Activated CD8-positive, alpha-beta memory T cell treated with anti-CD3 and anti-CD28 coated beads, Interleukin-2, amount 50 U/mL, for 24 hours (primary cell): ENCODE measurements around the gene SIRPG.
"Not testable (repeated sequence)": the region's sequence is repeated elsewhere in the genome, so short reads cannot be mapped to it uniquely, and the experiment has no call there.

Experiments used
- DNase-seq: peaks from one replicate; pipeline ENCODE4 v3.0.0-alpha.2; 2020; ENCODE audit errors: extremely low read depth

The SIRPG gene

GRCh38 chr20:1635291-1635979 is 22.1 kb downstream of the SIRPG start:
- DNase-seq: no peak

DNA sequence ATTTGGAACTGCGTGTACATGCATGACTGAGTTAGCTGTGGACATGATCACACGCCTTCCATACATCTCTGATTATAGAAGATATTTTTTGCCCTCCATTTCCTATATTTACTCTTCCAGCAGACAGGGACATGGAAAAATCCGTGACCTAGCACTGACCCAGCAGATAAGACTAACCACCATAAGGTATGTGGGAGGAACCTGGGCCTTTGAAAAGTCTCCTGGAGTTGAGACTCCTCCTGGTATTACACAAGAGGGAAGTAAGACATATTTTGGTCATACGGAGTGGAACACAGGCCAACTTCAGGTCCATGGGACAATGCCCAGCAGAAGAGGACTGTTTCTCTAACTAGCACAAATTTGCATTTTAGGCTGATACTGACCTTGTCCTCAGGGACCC is 24.0 kb downstream of the SIRPG start:
- DNase-seq: no peak

DNA sequence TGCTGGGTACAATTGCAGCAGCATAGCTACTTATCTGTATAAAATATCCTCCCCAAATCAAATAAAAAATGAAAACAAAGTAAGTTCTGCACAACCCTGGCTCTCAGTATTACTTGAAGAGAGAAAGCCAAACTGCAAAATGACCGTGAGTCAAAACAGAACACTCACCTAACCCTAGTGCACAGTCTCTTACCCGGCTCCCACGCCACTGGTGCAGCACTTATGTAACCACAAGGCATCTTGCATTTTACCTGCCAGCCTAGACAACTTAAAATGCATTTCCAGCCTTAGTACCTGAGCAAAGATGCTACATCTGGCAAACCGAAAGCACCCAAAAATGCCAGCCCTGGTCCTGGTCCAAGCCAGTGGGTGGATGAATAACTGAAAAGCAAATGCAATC is 25.4 kb downstream of the SIRPG start:
- no peak for DNase-seq

DNA sequence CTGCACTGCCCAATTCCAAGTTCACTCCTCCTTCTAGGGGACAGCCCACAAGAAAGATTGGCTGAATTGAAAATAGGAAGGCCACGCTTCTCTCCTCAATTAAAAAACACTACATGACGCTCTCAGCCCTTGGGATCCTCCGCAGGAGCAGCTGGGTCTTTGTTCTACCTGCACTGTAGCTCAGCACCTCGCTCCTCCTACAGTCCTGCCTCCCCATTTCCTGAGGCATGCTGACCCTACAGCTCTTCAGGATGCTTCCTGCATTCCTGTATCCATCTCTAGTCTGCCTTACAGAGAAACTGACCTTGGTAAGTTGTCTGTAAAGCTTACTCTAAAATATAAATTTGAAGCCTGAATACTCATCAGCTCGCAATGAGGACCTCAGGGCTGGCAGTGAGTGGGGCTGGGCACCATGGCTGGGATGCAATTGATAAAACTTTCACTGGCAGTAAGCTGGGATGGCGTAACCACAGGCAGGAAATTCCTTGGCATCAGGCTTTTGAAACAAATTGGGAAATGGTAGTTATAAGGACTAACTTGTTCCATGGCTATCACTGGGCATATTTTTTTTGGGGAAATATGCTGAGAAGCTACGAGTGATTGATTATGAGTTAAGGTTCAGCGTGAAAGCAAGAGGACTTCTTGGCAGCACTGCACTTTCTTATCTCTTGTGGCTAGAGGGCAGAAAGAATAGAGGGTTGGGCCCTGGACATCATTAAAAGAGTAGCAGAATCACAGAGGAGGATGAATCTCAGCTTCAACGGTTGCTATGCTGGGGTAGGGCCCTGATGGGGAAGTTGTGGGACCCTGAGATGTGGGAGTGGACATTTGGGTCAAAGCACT is 26.0 kb downstream of the SIRPG start:
- DNase-seq: no peak

DNA sequence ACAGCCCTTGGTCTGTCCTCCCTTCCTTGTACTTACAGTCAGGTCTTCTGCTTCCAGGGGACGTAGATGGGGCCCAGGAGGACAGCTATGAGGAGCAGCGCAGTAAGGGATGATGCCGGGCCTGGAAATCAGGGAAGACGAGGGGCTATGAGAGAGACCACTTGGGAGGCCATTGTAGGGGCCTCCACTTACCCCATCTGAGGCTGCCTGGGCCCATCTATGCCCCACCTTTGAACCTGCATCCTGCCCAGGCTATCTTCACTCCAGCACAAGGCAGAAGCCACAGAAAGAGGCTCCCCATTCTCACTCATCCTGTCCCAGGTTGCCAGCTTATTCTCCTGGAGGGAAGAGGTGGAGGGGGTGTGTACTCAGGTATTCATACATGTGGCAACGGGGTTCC is 27.4 kb downstream of the SIRPG start:
- DNase-seq: no peak

- DNase-seq: no peak
Measured at GRCh38 chr20:1629321-1629720, 28.3 kb downstream of the SIRPG start.

DNA sequence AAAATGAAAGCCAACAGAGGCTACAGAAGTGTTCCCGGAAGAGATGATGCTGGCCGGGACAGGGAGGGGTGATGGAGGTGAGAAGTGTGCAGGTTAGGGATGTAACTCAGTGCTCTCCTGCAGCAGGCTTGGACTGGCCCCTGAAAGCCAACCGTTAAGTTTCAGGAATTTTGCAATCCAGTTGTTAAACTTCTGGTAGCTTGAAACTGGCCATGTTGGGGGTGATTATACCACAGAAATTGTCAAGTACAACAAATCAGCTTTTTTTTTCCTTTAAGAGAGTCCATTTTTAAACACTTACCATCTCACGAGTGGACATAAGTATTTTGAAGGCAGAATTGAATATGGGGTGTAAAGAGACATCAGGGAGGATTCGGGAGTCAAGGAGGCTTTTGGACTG is 29.0 kb downstream of the SIRPG start:
- DNase-seq: no peak

- DNase-seq: no peak
Measured at GRCh38 chr20:1627200-1627550, 30.4 kb downstream of the SIRPG start.

DNA sequence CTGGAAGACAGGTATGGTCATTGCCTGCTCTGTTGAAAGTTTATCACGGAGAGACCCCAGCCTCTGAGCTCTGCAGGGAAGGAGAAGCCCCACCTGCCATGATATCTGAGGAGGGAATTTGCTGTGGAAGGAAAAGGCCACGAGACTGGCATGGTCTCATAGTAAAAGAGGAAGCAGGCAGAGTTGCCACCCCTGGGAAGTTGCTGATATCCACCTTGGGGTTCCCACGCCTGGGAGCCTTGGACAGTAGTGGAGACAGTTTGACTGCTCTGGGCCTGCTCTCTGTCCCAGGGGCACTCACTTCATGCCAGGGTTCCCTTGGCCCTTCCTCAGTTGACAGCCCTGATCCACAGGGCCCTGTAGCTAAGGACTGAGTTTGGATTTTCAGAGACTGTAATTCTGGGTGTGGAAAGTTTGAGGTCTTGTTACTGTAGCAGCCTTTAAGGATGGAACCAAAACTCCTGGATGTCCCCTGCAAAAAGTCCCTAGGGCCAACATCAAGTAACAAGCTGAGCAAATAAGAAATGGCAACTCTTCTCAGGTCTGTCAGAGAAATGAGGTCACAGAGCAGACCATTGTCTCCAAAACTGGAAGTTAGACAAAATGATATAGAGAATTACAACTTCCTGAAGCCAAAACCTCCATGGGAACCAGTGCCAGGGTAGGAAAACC is 30.9 kb downstream of the SIRPG start:
- DNase-seq: no peak

GRCh38 chr20:1625083-1625690 is 32.4 kb downstream of the SIRPG start:
- DNase-seq: no peak

GRCh38 chr20:1623501-1624205 is 33.9 kb downstream of the SIRPG start:
- no peak for DNase-seq

DNA sequence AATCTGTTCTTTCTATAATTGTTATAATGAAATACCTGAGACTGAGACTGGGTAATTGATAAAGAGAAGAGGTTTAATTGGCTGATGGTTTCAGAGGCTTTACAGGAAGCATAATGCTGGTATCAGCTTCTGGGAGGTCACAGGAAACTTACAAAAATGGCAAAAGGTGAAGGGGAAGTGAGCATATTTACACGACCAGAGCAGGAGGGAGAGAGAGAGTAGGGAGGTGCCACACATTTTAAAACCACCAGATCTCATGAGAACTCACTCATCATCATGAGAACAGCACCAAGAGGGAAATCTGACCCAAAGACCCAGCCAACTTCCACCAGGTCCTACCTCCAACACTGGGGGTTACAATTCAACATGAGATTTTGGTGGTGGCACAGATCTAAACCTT is 35.1 kb downstream of the SIRPG start:
- DNase-seq: no peak

DNA sequence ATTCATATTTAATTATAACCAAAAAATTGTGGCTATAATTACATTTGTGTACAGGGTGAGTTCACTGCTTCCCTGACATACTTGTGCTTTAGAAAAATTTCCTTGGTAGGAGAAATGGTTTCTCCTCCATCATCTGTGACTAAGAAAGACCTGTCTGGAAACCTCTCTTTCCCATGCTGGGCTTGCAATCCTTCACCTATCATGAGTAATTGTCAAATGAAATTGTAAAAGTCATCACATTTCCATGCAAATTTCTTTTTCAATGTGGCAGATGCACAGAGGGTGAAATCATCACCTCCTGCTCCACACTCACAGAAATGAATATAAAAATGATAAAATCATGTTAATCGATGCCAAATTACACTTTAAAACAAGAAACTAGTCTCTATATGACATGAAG is 36.3 kb downstream of the SIRPG start:
- no peak for DNase-seq

DNA sequence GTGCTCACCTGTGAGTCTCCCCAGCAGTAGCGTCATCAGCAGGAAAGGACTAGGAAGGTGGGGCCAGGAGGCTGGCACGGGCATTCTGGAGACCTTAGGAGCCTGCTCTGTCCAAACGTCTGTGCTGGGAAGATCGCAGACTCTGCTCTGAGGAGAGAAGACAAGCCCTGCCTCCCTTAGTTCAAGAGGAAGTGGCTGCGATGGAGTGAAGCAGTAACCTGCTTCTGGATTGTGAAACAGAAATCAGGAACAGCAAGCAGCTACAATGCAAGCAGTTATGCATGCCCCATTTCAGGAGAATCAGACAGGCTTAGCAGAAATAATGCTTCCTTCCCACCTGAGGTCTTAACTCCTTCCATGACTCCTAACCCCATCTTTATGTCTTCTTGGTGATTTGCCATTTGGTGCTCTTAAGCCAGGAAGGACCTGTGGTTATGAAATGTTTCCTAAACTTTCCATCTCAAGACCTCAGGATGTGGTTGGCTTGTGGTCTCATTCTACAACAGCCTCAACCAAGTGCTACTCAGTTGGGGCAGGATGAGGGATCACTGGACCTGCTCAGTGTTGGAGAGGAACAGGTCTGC is 37.6 kb downstream of the SIRPG start, which contains the start of gene SIRPB1:
SIRPB1 (minus strand) TSS at position 149 of the 584 bp plus-strand sequence; CDS start at position 84, 65 bp downstream.
- no peak for DNase-seq

- no peak for DNase-seq
Measured at GRCh38 chr20:1618954-1619540, 38.5 kb downstream of the SIRPG start.

DNA sequence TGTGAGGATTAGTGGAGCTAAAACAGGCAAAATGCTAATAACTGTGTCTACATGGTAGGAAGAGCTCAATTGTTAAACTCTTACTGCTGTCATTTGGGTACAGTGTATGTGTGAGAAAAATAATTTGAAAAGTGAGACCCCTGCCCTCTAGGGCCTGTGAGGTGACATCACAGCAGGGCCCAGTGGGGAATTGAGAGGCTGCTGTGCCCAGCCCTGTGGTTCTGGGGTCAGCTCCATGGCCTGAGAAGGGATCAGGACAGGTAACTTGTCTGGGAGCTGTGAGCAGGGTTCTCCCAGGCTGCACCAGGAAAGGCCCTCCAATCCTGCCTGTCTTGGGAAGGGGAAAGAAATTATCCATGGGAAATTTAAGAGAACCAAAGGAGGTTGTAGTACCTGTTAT is 39.1 kb downstream of the SIRPG start:
- DNase-seq: no peak

DNA sequence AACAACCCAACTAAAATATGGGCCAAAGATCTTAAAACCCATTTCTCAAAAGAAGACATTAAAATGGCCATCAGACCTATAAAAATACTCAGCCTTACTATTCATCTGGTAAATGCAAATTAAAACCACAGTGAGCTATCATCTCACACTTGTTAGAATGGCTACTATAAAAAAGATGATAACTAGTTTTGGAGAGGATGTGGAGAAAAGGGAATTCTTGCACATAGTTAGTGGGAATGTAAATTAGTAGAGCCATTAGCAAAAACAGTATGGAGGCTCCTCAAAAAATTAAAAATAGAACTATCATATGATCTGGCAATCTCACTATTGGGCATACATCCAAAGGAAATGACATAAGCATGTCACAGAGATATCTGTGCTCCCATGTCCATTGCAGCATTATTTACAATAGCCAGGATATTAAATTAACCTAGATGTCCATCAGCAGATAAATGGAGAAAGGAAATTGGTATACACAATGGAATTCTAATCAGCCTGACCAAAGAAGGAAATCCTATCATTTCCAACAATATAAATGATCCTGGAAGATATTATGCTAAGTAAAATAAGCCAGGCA is 40.6 kb downstream of the SIRPG start:
- no peak for DNase-seq

GRCh38 chr20:1610404-1610803 is 47.2 kb downstream of the SIRPG start:
- DNase-seq: not testable (repeated sequence)

DNA sequence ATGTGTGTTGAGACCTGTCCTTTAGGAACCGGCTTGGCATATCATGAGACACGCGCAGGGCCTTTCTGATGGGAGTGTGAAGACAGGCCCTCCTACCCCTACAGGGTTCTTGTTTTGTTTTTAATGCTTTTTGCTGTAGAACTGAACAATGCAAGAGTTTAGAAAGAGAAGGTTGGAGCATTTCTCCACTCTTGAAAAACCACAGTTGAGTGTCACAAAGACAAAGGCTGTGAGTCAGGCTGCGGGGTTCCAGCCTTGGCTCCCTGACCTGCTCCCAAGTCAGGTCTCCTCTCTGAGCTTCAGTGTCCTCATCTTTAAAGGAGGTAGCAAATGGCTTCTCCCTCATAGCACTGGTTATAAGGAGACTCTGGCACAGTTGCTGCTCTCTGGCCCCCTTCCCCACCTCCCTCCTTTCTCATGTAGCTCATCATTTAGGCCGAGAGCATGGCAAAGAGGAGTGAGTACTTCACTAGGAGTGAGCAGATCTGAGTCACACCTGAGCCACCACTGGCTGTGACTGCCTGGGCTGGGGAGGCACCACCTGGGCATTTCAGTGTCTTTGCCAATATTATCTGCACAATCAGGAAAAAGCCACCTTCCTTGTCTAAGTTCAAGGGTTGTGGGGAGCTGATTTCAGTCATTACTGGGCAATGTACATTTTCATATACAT is 48.8 kb downstream of the SIRPG start:
- not testable (repeated sequence) for DNase-seq

DNA sequence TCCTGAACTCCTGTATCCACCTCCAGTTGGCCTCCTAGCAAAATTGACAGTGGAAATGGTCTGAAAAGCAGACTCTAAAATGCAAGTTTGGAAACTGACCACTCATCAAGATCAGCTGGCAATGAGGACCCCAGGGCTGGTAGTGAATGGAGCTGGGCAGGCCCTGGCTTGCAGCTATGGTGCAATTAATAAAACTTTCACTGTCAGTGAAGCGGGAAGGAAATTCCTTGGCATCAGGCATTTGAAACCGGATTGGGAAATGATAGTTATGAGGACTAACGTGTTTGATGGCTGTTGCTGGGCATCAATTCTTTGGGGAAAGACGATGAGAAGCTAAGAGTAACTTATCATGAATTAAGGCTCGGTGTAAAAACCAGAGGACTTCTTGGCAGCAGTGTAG is 56.8 kb downstream of the SIRPG start:
- no peak for DNase-seq
